Activated CD4-positive, CD25-positive, alpha-beta regulatory T cell treated with anti-CD3 and anti-CD28 coated beads, Interleukin-2, amount 50 U/mL, for 24 hours (primary cell): Measurements from ENCODE around the gene GPC6.

ENCODE experiments used
- ATAC-seq, 2 donors: fragments of 150-1000 bp; cut with Tn5 transposase; one replicate each; pipeline ENCODE4 v1.10.0; 2021; ENCODE audit warnings: mild to moderate bottlenecking in 1 of 2, moderate library complexity in 1 of 2

The GPC6 gene

DNA sequence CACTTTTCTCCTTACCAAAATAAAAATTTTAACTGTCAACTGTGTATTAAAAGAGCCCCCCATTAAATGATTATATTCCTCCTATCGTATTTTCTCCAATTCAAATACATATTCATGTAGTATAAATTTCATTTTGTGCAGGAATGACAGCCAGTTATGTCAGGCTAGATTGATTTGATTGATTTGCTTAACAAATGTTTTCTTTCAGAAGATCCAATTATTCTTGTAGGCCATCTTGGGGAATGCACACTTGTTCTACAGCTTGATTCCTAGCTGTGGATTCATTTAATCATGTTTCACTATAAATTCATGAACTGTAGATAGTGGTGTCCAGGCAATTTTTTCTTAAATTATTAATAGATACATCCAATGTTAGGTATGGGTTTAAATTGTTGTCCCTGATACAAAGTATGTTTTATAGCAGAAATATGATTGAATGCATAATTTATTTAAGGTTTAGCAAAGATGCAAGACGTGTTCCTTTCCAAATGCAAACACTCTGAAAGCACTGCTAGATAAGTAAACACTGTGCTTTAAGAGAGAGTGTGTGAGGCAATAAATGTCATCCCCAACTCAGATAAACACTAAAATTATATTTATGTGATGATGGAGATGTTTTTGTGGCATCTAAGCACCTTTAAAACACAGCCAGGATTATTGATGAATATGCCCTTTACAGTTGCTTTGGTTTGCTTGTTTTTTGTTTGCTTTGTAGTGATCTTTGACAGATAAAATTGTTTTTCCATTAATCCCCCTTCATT, 721.7 kb downstream of the GPC6 start:
- no peak for ATAC-seq

DNA sequence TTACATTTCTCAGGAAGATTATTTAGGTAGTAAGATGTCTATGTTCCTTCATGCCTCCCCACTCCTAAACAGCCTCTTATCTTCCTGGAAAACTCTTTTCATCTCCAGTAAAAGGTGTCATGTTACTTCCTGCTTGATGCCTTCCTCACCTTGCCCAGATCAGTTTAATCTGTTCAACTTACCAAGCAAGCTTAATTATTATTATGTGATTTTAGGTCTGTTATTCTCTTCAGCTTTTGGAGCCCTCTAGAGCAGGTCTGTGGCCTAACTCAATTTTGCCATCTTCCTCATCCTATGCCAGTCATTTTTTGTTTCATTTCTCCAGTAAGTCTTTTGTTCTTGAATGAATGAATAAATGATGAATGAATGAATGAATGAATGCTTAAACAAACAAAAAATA, 724.5 kb downstream of the GPC6 start:
- no peak for ATAC-seq

DNA sequence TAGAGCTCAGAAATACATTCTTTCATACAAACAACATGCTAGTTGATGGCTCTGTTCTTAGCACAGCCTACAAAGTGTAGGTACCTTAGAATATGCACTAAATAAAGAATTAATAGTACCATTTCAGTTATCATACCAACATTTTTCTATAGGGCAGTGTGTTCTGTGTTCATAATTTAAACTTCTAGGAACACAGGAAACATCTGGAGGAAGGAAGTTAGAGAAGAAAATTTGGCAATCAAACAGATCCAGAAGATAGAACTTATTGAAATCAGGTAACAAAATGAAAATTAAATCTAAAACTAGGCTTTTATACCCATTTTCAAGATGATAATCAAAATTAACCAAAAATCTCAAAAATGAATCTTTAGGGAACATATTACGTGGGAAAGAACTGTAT, 725.3 kb downstream of the GPC6 start:
- ATAC-seq: no peak

DNA sequence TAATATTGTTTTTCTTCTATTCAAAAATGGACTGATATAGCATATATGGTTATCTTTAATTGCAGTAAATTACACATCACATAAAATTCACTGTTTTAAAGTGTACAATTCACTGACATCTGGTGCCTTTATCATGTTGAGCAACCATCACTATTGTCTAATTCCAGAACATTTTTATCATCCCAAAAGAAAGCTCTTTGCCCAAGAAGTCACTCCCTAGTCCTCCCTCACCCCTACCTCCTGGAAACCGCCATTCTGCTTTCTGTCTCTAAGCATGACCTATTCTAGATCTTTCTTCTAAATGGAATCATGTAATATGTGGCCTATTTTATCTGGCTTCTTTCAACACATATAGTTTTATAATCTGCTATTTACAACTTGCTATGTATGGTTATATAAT, 727.2 kb downstream of the GPC6 start:
- ATAC-seq: no peak

DNA sequence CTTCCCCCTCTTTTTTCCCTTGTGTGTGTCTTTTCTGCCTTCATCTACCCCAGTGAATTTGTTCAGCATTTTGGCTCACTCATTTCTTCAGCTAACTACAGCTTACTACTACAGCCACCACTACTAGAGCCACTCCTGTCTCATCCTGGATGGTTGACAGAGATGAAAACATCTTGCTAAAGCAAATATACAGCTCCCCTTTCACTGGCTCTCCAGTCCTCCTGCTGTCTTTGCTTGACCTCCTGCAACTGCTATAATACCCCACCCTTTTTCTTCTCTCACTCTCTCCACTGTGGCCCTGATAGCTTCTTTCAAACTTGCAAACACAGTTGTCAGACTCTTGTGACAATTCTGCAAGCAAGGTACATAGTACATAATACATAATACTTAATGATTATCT, 729.3 kb downstream of the GPC6 start:
- no peak for ATAC-seq

DNA sequence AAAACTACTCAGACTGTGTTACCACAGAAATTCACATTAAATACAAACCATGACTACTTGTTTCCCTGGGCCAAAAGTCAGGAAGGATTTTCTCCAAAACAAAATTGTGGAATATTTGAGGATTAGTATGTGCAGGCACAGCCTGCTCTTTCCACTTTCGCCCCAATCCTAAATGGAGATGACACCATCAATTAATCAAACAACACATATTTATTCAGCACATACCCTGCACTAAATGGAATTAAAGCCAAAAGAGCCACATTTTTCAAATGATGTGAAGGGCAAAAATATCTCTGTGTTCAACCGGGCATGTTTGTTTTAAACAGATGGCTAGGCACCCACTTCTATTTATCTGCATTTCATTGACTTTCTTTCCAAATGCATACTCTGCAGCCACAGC, 729.8 kb downstream of the GPC6 start:
- ATAC-seq: no peak

DNA sequence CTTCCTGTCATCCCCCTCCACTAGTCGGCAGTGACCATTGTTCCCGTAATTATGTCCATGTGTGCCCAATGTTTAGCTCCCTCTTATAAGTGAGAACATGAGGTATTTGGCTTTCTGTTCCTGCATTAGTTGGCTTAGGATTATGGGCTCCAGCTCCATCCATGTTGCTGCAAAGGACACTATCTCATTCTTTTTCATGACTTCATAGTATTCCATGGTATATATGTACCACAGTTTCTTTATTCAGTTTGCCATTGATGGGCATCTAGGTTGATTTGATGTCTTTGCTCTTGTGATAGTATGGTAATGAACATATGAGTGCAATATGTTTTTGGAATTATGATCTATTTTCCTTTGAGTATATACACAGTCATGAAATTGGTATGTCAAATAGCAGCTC, 730.8 kb downstream of the GPC6 start:
- no peak for ATAC-seq

DNA sequence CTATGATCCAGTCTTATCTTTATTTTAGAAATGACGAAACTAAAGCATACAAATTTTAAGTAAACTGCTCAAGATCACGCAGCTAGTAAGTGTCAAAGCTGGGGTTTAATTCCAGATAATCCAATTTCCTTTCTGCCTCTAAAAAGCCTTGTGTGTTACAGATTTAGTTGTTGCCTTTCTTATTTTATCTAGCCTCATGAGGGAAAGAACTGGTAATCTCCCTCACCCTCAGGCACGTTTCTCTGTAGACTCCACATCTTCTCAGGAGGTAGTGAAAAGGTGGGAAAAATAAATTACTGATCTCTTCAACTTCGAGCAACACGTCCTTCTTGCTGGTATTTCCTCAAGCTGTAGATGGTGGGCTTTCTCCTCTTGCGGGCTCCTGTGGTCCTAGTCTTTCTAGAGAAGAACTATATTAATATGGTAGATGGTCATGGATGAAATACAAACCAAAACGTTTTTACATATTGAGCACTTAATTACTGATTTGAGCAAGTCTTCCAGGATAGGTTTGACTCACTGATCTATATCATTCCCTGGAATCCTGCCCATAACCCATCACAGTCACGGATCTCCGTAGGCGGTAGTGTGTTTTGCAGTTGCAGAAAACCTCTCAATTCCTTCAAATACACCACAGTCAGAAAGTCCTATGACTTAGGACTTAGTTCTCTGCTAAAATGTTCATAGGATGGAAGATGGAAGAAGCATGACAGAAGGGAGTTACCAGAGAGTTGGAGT, 733.4 kb downstream of the GPC6 start:
- ATAC-seq: no peak

DNA sequence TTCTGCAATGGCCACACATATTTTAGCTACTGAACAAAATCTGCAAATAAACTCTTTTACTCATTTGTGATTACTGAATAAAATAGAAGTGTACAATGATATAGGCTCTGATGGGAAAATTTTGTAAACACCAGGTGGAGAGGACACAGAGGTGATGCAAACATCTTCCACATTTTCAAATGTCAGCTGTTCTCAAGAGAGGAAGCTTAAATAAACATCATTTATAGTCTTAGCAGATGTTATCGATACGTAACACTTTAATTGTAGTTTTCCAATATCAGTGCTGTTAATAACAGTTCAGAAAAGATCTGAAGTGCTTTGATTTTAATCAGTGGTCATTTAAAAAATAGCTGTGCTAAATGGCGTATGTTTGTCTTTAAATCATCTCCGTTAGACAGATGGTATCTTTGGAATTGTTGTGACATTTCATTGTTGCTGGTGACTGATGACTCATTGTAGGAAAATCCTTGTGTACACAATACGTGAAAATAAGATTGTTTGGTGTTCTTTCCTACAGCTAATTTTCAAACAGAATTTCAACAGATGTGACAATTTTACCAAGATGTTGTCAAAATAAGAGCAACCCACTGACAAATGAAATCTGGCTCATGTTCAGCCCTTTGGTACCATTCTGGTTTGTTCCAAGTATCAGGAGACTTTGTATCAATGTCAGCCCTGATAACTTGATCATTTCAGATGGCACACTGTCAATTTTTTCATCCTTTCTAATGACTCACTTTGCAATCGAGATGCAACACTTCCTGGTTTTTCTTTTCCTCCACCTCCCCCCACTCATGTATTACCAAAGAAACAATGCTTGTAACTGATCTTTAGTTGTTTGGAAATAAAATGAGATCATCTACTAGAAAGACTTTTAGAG, 736.9 kb downstream of the GPC6 start:
- ATAC-seq: no peak

DNA sequence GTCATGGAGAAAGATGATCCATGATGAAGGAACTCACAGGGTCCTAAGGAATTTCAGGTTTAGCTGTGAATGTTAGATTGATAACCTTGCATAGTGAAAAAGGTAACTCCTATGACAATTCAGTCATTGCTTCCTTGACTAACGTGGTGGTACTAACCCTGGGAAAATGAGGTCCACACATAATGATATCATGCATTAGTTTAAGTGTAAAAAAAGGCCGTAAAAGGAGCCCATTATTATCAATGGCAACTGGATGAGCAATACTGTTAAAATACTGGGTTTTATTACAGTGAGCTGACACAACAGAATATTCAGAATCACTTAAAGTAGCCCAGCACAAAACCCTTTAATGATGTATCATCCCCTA, 737.5 kb downstream of the GPC6 start:
- no peak for ATAC-seq

DNA sequence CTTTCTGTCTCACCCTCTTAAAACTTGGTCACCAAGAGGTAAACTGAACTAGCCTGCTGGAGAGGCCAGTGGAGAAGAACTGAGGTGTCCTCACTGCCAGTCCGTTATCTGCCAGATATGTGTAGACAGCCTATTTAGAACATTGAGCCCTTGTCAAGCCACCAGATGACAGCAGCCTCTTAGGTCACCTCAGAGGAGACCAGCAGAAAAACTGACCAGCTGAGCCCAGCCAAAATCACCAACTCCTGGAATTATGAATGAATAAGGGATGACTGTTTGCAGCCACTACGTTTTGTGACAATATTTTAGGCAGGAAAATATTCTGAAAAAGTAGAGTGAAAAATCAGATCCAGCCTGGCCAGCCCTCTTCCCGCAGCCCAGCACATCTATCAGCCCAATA, 739.0 kb downstream of the GPC6 start:
- ATAC-seq: no peak

DNA sequence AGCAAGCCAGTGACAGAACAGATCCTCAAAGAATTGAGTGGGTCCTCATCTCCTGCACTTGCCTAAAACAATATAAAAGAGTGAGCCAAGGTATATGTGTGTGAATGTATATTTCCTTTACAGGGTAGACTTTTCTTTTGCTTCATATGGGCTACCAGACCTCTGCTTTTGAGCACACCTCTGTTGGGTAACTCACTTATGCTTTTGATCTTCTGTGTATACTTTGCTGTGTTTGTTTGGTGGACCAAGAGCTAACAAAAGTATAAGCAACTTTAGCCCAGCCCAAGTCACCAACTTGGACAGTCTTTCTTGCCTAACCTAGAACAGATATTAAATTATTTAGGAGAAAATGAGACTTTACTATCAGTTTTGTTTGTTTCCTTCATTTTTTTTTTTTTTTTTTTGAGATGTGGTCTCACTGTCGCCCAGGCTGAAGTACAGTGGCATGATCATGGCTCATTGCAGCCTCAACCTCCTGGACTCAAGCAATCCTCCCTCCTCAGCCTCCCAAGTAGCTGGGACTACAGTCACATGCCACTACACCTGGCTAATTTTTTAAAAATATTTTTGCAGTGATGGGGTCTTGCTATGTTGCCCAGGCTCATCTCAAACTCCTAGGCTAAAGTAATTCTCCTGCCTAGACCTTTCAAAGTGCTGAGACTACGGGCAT, 739.8 kb downstream of the GPC6 start:
- no peak for ATAC-seq

DNA sequence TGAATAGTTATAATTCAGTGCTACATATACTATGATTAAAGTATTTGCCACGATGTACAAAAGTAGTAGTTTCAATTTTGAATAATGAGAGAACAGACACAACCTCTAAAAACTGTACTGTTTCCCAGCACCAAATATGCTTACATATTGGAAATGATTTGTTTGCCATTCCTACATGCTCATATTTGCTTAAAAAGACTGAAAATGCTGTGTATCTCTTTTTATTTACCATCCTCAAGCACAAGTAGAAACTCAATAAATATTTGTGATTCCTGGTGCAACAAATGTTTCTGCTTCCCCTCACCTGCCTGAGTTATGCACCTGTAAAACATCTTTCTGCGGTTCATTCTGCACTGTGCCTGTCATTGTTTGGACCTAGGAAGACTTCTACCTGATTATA, 740.7 kb downstream of the GPC6 start:
- no peak for ATAC-seq

DNA sequence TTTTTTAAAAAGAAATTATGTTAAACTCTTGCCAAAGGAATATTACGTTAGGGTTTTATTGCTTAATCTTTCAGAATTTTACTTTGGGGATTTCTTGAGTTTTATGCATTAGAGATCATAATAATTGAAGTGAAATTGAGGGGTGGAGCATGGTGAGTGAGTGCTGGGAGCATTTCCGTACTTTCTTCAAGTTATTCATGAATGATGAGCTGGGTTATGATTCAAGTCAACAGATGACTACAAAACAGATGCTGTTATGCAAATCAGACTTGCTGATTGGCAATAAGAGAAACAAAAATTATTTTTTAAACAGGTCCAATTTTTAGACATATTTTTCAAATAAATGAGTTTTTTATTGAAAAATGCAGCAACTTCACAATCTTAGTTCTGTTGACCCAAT, 748.6 kb downstream of the GPC6 start:
- no peak for ATAC-seq

DNA sequence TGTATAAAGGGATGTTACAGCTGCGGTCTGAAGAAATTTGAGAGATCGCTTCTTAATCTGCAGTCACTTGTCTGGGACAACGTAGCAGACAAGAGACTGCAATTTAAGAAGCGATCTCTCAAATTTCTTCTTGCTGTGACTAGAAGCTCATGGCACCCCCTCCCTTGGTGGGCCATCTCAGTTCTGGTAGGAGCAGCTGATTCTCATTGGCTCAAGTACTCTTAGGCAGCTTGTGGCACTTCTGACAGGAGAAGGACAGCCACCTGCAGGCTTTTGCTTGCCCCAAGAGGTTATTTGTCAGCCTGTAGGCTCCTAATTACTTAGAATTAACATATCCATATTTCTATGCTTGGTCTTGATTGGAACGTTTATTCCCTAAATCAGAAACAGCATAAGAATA, 749.9 kb downstream of the GPC6 start:
- no peak for ATAC-seq

DNA sequence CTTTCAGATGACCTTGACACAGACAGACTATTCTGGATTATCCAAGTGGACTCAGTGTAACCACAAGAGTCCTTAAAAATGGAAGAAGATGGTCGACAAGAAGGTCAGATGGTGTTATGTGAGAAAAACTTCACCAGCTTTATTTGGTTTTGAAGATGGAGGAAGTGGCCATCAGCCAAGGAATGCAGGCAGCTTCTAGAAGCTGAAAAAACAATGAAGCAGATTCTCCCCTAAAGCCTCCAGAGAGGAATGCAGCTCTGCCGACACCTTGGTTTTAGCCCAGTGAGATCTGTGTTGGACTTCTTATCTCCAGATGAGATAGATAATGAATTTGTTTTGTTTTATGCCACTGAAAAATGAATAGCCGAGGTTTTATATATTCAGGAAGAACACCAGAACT, 751.4 kb downstream of the GPC6 start:
- no peak for ATAC-seq

DNA sequence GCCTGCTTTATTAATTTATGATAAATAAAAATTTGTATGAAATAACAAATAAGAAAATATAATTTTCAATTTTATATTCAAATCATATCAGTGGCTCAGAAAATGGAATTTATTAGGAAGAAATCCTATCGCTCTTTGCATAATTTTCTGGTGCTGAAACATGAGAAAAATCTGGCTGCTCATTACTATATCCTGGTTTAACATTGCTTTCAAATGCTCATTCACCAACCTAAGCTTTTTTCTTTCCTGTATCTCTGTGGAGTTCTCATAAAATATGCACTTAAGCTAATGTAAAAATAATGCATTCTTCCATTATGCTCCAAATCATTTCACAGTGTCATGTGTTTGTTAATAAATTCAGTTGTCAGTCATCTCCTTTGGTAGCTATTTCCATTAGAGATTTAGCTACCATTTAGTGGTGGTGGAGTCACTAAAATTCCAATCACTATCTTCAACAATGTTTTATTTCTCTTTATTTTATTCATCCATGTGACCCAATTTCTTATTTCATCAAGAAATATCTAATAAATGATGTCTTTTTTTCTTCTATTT, 754.9 kb downstream of the GPC6 start:
- no peak for ATAC-seq

DNA sequence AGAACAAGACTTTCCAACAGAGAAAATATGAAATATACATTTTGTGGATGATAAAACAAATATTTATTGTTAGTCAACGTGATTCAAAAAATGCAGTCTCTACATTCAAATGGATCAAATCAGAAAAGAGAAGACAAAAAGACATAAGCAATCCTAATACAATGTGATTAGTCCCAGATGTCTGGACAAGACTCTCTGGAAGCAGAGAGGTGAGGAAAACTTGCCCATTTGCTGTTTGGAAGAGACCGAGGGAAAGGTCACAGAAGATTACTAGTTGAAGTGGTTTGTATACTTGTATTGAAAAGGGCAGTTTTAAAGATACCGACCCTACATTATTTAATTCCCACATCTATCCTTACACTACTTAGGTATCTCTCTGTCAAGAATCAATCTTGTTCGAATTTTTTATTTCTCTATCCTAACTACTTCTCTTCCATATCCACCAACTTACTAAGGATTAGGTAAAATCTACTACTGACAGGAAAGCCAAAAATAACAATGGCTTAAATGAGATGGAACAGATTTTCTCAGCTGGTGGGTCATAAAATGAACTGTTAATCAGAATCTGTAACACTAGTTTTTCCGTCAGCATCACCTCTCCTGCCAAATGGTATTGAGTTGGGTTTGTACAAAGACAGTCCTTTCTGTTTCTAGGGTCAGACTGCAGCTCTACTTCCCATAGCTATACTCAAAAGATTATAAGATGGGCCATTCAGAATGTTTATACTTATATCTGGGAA, 755.7 kb downstream of the GPC6 start:
- ATAC-seq: no peak

DNA sequence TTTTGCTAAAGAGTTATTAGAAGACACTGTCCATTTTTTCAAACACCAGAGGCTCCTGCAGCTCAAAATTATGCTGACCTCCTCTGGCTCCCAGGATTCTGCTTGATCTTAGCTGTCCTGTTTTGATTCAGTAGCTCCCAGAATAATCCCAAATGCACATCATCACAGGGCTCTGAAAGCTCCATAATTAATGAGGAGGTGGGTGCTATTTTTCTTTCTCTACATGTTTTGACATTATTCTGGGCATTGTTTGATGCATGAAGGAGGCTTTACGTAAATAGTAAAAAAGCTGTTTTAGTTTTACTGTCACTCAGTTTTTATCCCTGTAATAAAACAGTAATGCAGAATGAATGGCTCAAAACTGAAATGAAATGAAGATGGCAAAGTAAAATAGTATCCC, 757.4 kb downstream of the GPC6 start:
- ATAC-seq: no peak

DNA sequence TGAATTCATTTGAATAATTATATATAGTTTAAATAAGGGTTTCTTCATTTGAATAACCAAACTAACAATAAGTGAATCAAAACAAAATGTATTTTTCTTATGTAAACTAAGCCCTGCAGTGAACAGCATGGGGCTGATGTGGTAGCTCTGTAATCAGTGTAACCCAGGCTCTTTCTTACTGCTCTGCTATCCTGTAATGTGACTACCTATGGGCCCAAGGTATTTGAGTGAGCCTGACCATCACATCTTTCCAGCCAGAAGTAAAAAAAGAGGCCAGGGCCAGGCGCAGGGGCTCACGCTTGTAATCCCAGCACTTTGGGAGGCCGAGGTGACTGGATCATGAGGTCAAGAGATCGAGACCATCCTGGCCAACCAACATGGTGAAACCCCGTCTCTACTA, 758.3 kb downstream of the GPC6 start:
- ATAC-seq: no peak

DNA sequence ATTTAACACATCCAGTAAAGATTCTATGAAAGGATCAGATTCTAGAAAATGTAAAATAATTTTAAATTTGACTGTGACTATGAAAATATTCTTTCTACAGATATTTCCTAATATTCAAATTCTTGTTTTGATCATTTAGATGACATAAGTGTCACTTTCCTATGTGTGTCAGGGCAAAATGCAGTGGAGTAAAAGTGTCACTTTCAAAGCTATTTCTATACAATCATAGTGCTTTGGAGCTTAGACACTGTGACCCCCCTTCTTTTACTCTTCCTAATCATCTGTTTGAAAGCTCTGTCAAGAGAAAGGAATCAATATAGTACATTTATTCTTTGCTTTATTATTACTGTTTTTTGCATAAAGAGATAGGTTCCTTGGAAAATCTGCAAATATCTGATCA, 760.9 kb downstream of the GPC6 start:
- ATAC-seq: no peak

DNA sequence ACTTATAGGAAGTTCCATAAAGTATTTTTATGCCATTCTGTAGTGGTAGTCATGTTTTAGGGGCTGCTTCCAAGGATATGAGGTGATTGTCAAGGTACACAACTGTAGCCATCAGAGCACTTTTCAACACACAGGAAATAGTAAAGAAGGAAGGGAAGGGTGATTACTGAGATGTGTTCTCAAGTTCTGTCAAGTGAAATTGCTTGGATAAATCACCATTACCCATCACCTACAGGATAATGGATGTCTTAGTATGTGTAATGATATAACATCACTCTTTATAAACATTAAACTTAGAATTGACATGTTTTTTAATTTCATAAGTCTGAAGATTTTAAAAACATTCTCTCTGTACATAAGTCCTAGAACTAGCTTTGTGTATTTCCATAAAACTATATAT, 765.0 kb downstream of the GPC6 start:
- no peak for ATAC-seq
